SU-DHL-6 (cell line): ENCODE measurements around the gene PRSS38.

Experiments used
- CTCF ChIP-seq: fragments of 200-600 bp; sonication (generic); IDR thresholded peaks from one replicate; pipeline ENCODE4 v1.5.1; 2017; ENCODE audit warnings: antibody characterized with exemption, mild to moderate bottlenecking, low read length, moderate library complexity; ENCODE audit not compliant: insufficient read depth, poor library complexity, severe bottlenecking
- EZH2phosphoT487 ChIP-seq: fragments of 200-600 bp; sonication (generic), shearing (Covaris generic); conservative IDR thresholded peaks from 2 replicates; pipeline ENCODE4 v1.6.1; 2018; ENCODE audit warnings: mild to moderate bottlenecking, antibody characterized with exemption, low read length, moderate library complexity, mixed read lengths

- TF ChIP-seq CTCF (no peak), EZH2phosphoT487 (no peak)
These were observed 45.5 kb upstream of the PRSS38 start for GRCh38 chr1:227769936-227770494.
